Activated T-helper 1 cell treated with Interleukin-2 at 50 U/mL for 16 hours (primary cell): ENCODE results near the gene LRRK2.
"Not testable (repeated sequence)": the region's sequence is repeated elsewhere in the genome, so short reads cannot be mapped to it uniquely, and the experiment has no call there.

Source experiments
- DNase-seq: peaks from one replicate; pipeline ENCODE4 v3.0.0-alpha.2; 2020; ENCODE audit warnings: low read depth

LRRK2 gene

GRCh38 chr12:40248585-40249297, 23.9 kb downstream of the LRRK2 start:
- no peak for DNase-seq

- DNase-seq: not testable (repeated sequence)
Observed at GRCh38 chr12:40250652-40251051, 25.9 kb downstream of the LRRK2 start.

GRCh38 chr12:40253936-40254335, 29.1 kb downstream of the LRRK2 start:
- no peak for DNase-seq

- DNase-seq: no peak
Observed at GRCh38 chr12:40254455-40255085, 29.8 kb downstream of the LRRK2 start.

- no peak for DNase-seq
Observed at GRCh38 chr12:40258371-40258770, 33.6 kb downstream of the LRRK2 start.

- DNase-seq: no peak
Observed at GRCh38 chr12:40261937-40262336, 37.1 kb downstream of the LRRK2 start.

- DNase-seq: no peak
Observed at GRCh38 chr12:40262657-40263056, 37.9 kb downstream of the LRRK2 start.

- DNase-seq: no peak
Observed at GRCh38 chr12:40263616-40264409, 39.0 kb downstream of the LRRK2 start.

- no peak for DNase-seq
Observed at GRCh38 chr12:40271981-40272664, 47.3 kb downstream of the LRRK2 start.

GRCh38 chr12:40281791-40282364, 57.1 kb downstream of the LRRK2 start:
- DNase-seq: no peak

GRCh38 chr12:40286583-40286982, 61.8 kb downstream of the LRRK2 start:
- DNase-seq: no peak

GRCh38 chr12:40287369-40287975, 62.7 kb downstream of the LRRK2 start:
- no peak for DNase-seq

- no peak for DNase-seq
Observed at GRCh38 chr12:40292788-40293429, 68.1 kb downstream of the LRRK2 start.

- no peak for DNase-seq
Observed at GRCh38 chr12:40298341-40298740, 73.5 kb downstream of the LRRK2 start.

- no peak for DNase-seq
Observed at GRCh38 chr12:40300490-40300889, 75.7 kb downstream of the LRRK2 start.

- DNase-seq: no peak
Observed at GRCh38 chr12:40309001-40309400, 84.2 kb downstream of the LRRK2 start.

- DNase-seq: no peak
Observed at GRCh38 chr12:40310211-40310610, 85.4 kb downstream of the LRRK2 start.

GRCh38 chr12:40312196-40312595, 87.4 kb downstream of the LRRK2 start:
- DNase-seq: no peak

- DNase-seq: no peak
Observed at GRCh38 chr12:40312982-40313576, 88.3 kb downstream of the LRRK2 start.

- no peak for DNase-seq
Observed at GRCh38 chr12:40313928-40314327, 89.1 kb downstream of the LRRK2 start.

- no peak for DNase-seq
Observed at GRCh38 chr12:40314927-40315326, 90.1 kb downstream of the LRRK2 start.
